Loucy (cell line): Measurements from ENCODE around the gene RBFOX2.

Source experiments
- EZH2phosphoT487 ChIP-seq: fragments of 200-600 bp; IDR thresholded peaks from 2 replicates; pipeline ENCODE4 v1.6.1; 2018; ENCODE audit warnings: antibody characterized with exemption, mild to moderate bottlenecking, moderate library complexity, borderline replicate concordance
- TF ChIP-seq, protein P1 (sequence below): fragments of 200-600 bp; sonication (generic); conservative IDR thresholded peaks from 2 replicates; pipeline ENCODE4 v1.5.1; 2014; ENCODE audit warnings: mild to moderate bottlenecking, antibody characterized with exemption, low read length

DNA sequence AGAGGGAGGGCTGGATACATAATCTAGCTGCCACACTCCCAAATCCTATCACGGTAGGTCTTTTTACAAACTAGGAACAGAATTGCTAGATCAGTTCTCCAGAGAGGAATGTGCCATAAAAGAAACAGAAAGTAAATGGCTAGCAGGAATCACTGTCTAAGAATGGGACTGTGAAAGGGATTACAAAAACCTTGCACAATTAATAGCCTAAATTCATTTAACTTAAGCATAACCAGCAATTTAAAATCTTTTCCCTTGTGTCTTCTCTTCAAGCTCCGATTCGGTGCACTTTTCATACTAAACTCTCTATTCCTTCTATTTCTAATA lies 275.8 kb downstream of the RBFOX2 start:
- TF ChIP-seq, protein P1, sequence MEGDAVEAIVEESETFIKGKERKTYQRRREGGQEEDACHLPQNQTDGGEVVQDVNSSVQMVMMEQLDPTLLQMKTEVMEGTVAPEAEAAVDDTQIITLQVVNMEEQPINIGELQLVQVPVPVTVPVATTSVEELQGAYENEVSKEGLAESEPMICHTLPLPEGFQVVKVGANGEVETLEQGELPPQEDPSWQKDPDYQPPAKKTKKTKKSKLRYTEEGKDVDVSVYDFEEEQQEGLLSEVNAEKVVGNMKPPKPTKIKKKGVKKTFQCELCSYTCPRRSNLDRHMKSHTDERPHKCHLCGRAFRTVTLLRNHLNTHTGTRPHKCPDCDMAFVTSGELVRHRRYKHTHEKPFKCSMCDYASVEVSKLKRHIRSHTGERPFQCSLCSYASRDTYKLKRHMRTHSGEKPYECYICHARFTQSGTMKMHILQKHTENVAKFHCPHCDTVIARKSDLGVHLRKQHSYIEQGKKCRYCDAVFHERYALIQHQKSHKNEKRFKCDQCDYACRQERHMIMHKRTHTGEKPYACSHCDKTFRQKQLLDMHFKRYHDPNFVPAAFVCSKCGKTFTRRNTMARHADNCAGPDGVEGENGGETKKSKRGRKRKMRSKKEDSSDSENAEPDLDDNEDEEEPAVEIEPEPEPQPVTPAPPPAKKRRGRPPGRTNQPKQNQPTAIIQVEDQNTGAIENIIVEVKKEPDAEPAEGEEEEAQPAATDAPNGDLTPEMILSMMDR, result no peak
- TF ChIP-seq EZH2phosphoT487, result no peak
